Neural cell (in vitro differentiated cells): ENCODE data around the gene LUC7L.

Experiments
- EP300 ChIP-seq: fragments of 450-650 bp; conservative IDR thresholded peaks from 2 replicates; pipeline ENCODE4 v1.6.1; 2014; ENCODE audit warnings: antibody characterized with exemption, mild to moderate bottlenecking, moderate library complexity; ENCODE audit not compliant: poor library complexity, severe bottlenecking
- EZH2 ChIP-seq: fragments of 200-600, 300-800 bp; shearing (Covaris generic), sonication (generic); IDR thresholded peaks from 2 replicates; pipeline ENCODE4 v1.6.1; 2014; ENCODE audit warnings: antibody characterized with exemption, low read length, borderline replicate concordance, mild to moderate bottlenecking; ENCODE audit not compliant: insufficient read depth, poor library complexity, severe bottlenecking
- TF ChIP-seq, protein P1 (sequence below): fragments of 450-650 bp; IDR thresholded peaks from 2 replicates; pipeline ENCODE4 v1.5.1; 2014; ENCODE audit warnings: antibody characterized with exemption, mild to moderate bottlenecking, moderate library complexity; ENCODE audit not compliant: poor library complexity, severe bottlenecking

DNA sequence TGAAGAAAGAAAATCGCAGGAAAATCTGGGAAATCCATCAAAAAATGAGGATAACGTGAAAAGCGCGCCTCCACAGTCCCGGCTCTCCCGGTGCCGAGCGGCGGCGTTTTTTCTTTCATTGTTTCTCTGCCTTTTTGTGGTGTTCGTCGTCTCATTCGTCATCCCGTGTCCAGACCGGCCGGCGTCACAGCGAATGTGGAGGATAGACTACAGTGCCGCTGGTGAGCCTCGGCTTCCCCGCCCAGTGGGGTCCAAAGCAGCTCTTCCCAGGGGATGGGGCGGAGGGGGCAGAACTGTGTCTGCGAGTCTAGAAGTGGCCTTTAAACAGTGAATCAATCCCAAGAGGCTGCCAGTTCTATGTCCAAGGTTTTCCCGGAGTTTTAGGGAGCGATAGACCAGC, 25.2 kb upstream of the LUC7L start:
- TF ChIP-seq, protein P1, sequence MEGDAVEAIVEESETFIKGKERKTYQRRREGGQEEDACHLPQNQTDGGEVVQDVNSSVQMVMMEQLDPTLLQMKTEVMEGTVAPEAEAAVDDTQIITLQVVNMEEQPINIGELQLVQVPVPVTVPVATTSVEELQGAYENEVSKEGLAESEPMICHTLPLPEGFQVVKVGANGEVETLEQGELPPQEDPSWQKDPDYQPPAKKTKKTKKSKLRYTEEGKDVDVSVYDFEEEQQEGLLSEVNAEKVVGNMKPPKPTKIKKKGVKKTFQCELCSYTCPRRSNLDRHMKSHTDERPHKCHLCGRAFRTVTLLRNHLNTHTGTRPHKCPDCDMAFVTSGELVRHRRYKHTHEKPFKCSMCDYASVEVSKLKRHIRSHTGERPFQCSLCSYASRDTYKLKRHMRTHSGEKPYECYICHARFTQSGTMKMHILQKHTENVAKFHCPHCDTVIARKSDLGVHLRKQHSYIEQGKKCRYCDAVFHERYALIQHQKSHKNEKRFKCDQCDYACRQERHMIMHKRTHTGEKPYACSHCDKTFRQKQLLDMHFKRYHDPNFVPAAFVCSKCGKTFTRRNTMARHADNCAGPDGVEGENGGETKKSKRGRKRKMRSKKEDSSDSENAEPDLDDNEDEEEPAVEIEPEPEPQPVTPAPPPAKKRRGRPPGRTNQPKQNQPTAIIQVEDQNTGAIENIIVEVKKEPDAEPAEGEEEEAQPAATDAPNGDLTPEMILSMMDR: no peak
- TF ChIP-seq EZH2 (no peak), EP300 (no peak)
